Activated T-cell treated with anti-CD3 and anti-CD28 coated beads, Interleukin-2, amount 50 U/mL, for 72 hours (primary cell): Measurements from ENCODE around the gene PRKG1. TPM values are rescaled to one million over a fixed set of nuclear protein-coding genes. Genes with fewer than 3 reads are reported as not detected.

Experiments
- ATAC-seq, 2 donors: fragments of 150-1000 bp; cut with Tn5 transposase; replicated peaks in 1 of 2; 2 replicates each; pipeline ENCODE4 v1.10.0; 2021; ENCODE audit warnings: moderate library complexity in 2 of 2, mild to moderate bottlenecking in 1 of 2
- DNase-seq, 2 donors: peaks; one replicate each; pipeline ENCODE4 v3.0.0; 2021 to 2022; ENCODE audit warnings: mixed read lengths in 1 of 2
- H3K27ac Mint-ChIP-seq: one replicate; pipeline ENCODE4 v1.8.0; 2022; ENCODE audit warnings: mild to moderate bottlenecking, moderate library complexity, mixed read lengths
- H3K27me3 Mint-ChIP-seq: one replicate; pipeline ENCODE4 v1.8.0; 2022; ENCODE audit warnings: low read depth, mixed read lengths
- H3K36me3 Mint-ChIP-seq, 2 donors: one replicate each; pipeline ENCODE4 v1.8.0; 2022; ENCODE audit warnings: mixed read lengths in 2 of 2, mild to moderate bottlenecking in 1 of 2; ENCODE audit not compliant: insufficient read depth in 2 of 2
- H3K4me1 Mint-ChIP-seq: one replicate; pipeline ENCODE4 v1.8.0; 2022; ENCODE audit warnings: low read depth, mixed read lengths
- H3K4me3 Mint-ChIP-seq, 2 donors: one replicate each; pipeline ENCODE4 v1.8.0; 2022; ENCODE audit warnings: mild to moderate bottlenecking in 2 of 2, mixed read lengths in 2 of 2, moderate library complexity in 2 of 2
- H3K9me3 Mint-ChIP-seq, 2 donors: one replicate each; pipeline ENCODE4 v1.8.0; 2022; ENCODE audit warnings: mixed read lengths in 2 of 2
- total RNA-seq, 2 donors: library from RNA; stranded (reverse); gene quantifications; one replicate each; pipeline ENCODE4 v1.2.3, GENCODE V29; 2022

Gene PRKG1
- total RNA-seq, 2 donors from 2014 or later = not detected

GRCh38 chr10:52129410-52130178 lies 1055.3 kb downstream of the PRKG1 start:
- Mint-ChIP-seq H3K27me3 (no peaks in the 10 kb centered on the region), H3K4me3 (no peak overlapping the region), H3K4me1 (no peaks in the 10 kb centered on the region), H3K27ac (no peak overlapping the region), H3K9me3 (peaks cover 2 to 3% of the 10 kb centered on the region in 2 donors), H3K36me3 (no peaks in the 10 kb centered on the region)
- DNase-seq (no peak), ATAC-seq (no peak)

- Mint-ChIP-seq H3K27me3 (no peaks in the 10 kb centered on the region), H3K4me1 (no peaks in the 10 kb centered on the region), H3K27ac (no peak overlapping the region), H3K4me3 (no peak overlapping the region), H3K36me3 (no peaks in the 10 kb centered on the region), H3K9me3 (peaks cover 0 to 2% of the 10 kb centered on the region in 2 donors)
- no peak for ATAC-seq
- DNase-seq = no peak
Observed at GRCh38 chr10:52135101-52135500, 1060.8 kb downstream of the PRKG1 start.

- H3K9me3 Mint-ChIP-seq = no peaks in the 10 kb centered on the region
- no peaks in the 10 kb centered on the region for H3K4me1 Mint-ChIP-seq
- H3K4me3 Mint-ChIP-seq = no peak overlapping the region
- no peak overlapping the region for H3K27ac Mint-ChIP-seq
- no peak for ATAC-seq
- H3K36me3 Mint-ChIP-seq = no peaks in the 10 kb centered on the region
- H3K27me3 Mint-ChIP-seq = no peaks in the 10 kb centered on the region
- no peak for DNase-seq
Observed at GRCh38 chr10:52136921-52137320, 1062.6 kb downstream of the PRKG1 start.

GRCh38 chr10:52143338-52143737 lies 1069.1 kb downstream of the PRKG1 start:
- DNase-seq (no peak), ATAC-seq (no peak)
- H3K9me3 Mint-ChIP-seq = peaks cover 0 to 2% of the 10 kb centered on the region in 2 donors
- H3K36me3 Mint-ChIP-seq = no peaks in the 10 kb centered on the region
- H3K4me3 Mint-ChIP-seq = no peak overlapping the region
- no peak overlapping the region for H3K27ac Mint-ChIP-seq
- no peaks in the 10 kb centered on the region for H3K27me3 Mint-ChIP-seq
- no peaks in the 10 kb centered on the region for H3K4me1 Mint-ChIP-seq

- no peaks in the 10 kb centered on the region for H3K36me3 Mint-ChIP-seq
- DNase-seq = no peak
- H3K4me1 Mint-ChIP-seq = no peaks in the 10 kb centered on the region
- no peak for ATAC-seq
- peaks cover 3 to 6% of the 10 kb centered on the region in 2 donors for H3K9me3 Mint-ChIP-seq
- no peak overlapping the region for H3K27ac Mint-ChIP-seq
- H3K27me3 Mint-ChIP-seq = no peaks in the 10 kb centered on the region
- no peak overlapping the region for H3K4me3 Mint-ChIP-seq
Observed at GRCh38 chr10:52145636-52146035, 1071.3 kb downstream of the PRKG1 start.

- H3K4me3 Mint-ChIP-seq = no peak overlapping the region
- no peak overlapping the region for H3K27ac Mint-ChIP-seq
- no peaks in the 10 kb centered on the region for H3K27me3 Mint-ChIP-seq
- no peaks in the 10 kb centered on the region for H3K36me3 Mint-ChIP-seq
- ATAC-seq (no peak), DNase-seq (no peak)
- H3K4me1 Mint-ChIP-seq = no peaks in the 10 kb centered on the region
- peaks cover 3 to 6% of the 10 kb centered on the region in 2 donors for H3K9me3 Mint-ChIP-seq
Observed at GRCh38 chr10:52146766-52147165, 1072.5 kb downstream of the PRKG1 start.

GRCh38 chr10:52170776-52171175 lies 1096.5 kb downstream of the PRKG1 start:
- Mint-ChIP-seq H3K9me3 (peaks cover 5 to 6% of the 10 kb centered on the region in 2 donors), H3K4me3 (no peak overlapping the region), H3K36me3 (no peaks in the 10 kb centered on the region), H3K27ac (no peak overlapping the region), H3K4me1 (no peaks in the 10 kb centered on the region), H3K27me3 (no peaks in the 10 kb centered on the region)
- no peak for ATAC-seq
- DNase-seq = no peak

- Mint-ChIP-seq H3K9me3 (peaks cover 3 to 5% of the 10 kb centered on the region in 2 donors), H3K27me3 (no peaks in the 10 kb centered on the region)
- ATAC-seq = no peak
Observed at GRCh38 chr10:52172581-52172980, 1098.3 kb downstream of the PRKG1 start.

GRCh38 chr10:52185256-52185655 lies 1111.0 kb downstream of the PRKG1 start:
- Mint-ChIP-seq H3K27ac (no peak overlapping the region), H3K4me1 (no peaks in the 10 kb centered on the region), H3K4me3 (no peak overlapping the region), H3K36me3 (no peaks in the 10 kb centered on the region), H3K27me3 (no peaks in the 10 kb centered on the region), H3K9me3 (peaks cover 2 to 3% of the 10 kb centered on the region in 2 donors)
- ATAC-seq (no peak), DNase-seq (no peak)

More at GRCh38 chr10:52172581-52172980, 1098.3 kb downstream of the PRKG1 start:
- H3K36me3 Mint-ChIP-seq = no peaks in the 10 kb centered on the region
- no peak for DNase-seq
- H3K4me1 Mint-ChIP-seq = no peaks in the 10 kb centered on the region
- no peak overlapping the region for H3K27ac Mint-ChIP-seq
- no peak overlapping the region for H3K4me3 Mint-ChIP-seq

- Mint-ChIP-seq H3K27me3 (no peaks in the 10 kb centered on the region), H3K27ac (no peak overlapping the region), H3K4me1 (no peaks in the 10 kb centered on the region), H3K36me3 (no peaks in the 10 kb centered on the region), H3K9me3 (peaks cover 0 to under 1% of the 10 kb centered on the region in 2 donors), H3K4me3 (no peak overlapping the region)
- no peak for ATAC-seq
- no peak for DNase-seq
Observed at GRCh38 chr10:52187521-52188258, 1113.4 kb downstream of the PRKG1 start.

- H3K9me3 Mint-ChIP-seq = no peaks in the 10 kb centered on the region
- no peak for DNase-seq
- H3K4me3 Mint-ChIP-seq = no peak overlapping the region
- H3K27ac Mint-ChIP-seq = no peak overlapping the region
- H3K4me1 Mint-ChIP-seq = no peaks in the 10 kb centered on the region
- H3K27me3 Mint-ChIP-seq = no peaks in the 10 kb centered on the region
- H3K36me3 Mint-ChIP-seq = no peaks in the 10 kb centered on the region
- ATAC-seq = no peak
Observed at GRCh38 chr10:52191049-52191448, 1116.8 kb downstream of the PRKG1 start.

GRCh38 chr10:52194191-52194590 lies 1119.9 kb downstream of the PRKG1 start:
- Mint-ChIP-seq H3K27me3 (no peaks in the 10 kb centered on the region), H3K4me1 (no peaks in the 10 kb centered on the region), H3K36me3 (no peaks in the 10 kb centered on the region), H3K27ac (no peak overlapping the region), H3K4me3 (no peak overlapping the region), H3K9me3 (no peaks in the 10 kb centered on the region)
- ATAC-seq (no peak), DNase-seq (no peak)

GRCh38 chr10:52194716-52195115 lies 1120.4 kb downstream of the PRKG1 start:
- H3K9me3 Mint-ChIP-seq = no peaks in the 10 kb centered on the region
- H3K4me1 Mint-ChIP-seq = no peaks in the 10 kb centered on the region
- no peaks in the 10 kb centered on the region for H3K36me3 Mint-ChIP-seq
- DNase-seq (no peak), ATAC-seq (no peak)
- no peaks in the 10 kb centered on the region for H3K27me3 Mint-ChIP-seq
- H3K4me3 Mint-ChIP-seq = no peak overlapping the region
- H3K27ac Mint-ChIP-seq = no peak overlapping the region
